Activated CD8-positive, alpha-beta T cell treated with anti-CD3 and anti-CD28 coated beads for 36 hours (primary cell): ENCODE data around the gene SIGLEC9. TPM values are rescaled to one million over a fixed set of nuclear protein-coding genes. Genes with fewer than 3 reads are reported as not detected.

Experiments
- ATAC-seq: fragments of 200-7000 bp; cut with Tn5 transposase; one replicate; pipeline ENCODE4 v1.10.0; 2021; ENCODE audit warnings: mild to moderate bottlenecking, moderate library complexity
- CTCF ChIA-PET: fragments of 350-600 bp; sonication (Branson Sonifier 250); formaldehyde crosslinking; loops from one replicate; lab custom pipeline; 2021; ENCODE audit warnings: antibody characterized with exemption; lab: Charles Lee
- POLR2A ChIA-PET: fragments of 350-600 bp; sonication (Branson Sonifier 250); formaldehyde crosslinking; loops from one replicate; lab custom pipeline; 2021; ENCODE audit warnings: antibody characterized with exemption; lab: Charles Lee
- DNase-seq: peaks from one replicate; pipeline ENCODE4 v3.0.0-alpha.2; 2020
- H3K27ac Mint-ChIP-seq: one replicate; pipeline ENCODE4 v1.8.0; 2021; ENCODE audit warnings: mild to moderate bottlenecking, mixed read lengths
- H3K27me3 Mint-ChIP-seq: one replicate; pipeline ENCODE4 v1.8.0; 2021; ENCODE audit warnings: mixed read lengths
- H3K36me3 Mint-ChIP-seq: one replicate; pipeline ENCODE4 v1.8.0; 2021; ENCODE audit warnings: low read depth, mixed read lengths
- H3K4me1 Mint-ChIP-seq: one replicate; pipeline ENCODE4 v1.8.0; 2021; ENCODE audit warnings: low read depth, mixed read lengths
- H3K4me3 Mint-ChIP-seq: one replicate; pipeline ENCODE4 v1.8.0; 2021; ENCODE audit warnings: mild to moderate bottlenecking, moderate library complexity, mixed read lengths
- H3K9me3 Mint-ChIP-seq: one replicate; pipeline ENCODE4 v1.8.0; 2021; ENCODE audit warnings: mixed read lengths
- intact Hi-C: fragments of 100-400 bp; cut with micrococcal nuclease; formaldehyde crosslinking; loops from one replicate; pipeline ENCODE4 v1.10.0; 2022
- total RNA-seq, 2 experiments: library from RNA; stranded (reverse); gene quantifications; one replicate each; pipeline ENCODE4 v1.2.3, GENCODE V29; 2021
- TF ChIP-seq, protein P1 (sequence below): fragments of 200-600 bp; IDR thresholded peaks from one replicate; pipeline ENCODE4 v1.8.0; 2022; ENCODE audit warnings: antibody characterized with exemption, mild to moderate bottlenecking

Gene SIGLEC9
- total RNA-seq, 2 experiments from 2014 or later = 0.40 to 0.65 TPM

- CTCF ChIA-PET = no interaction called here
- Mint-ChIP-seq H3K4me3 (no peak overlapping the region), H3K9me3 (no peaks in the 10 kb centered on the region), H3K27ac (no peak overlapping the region), H3K27me3 (peaks cover 5% of the 10 kb centered on the region), H3K4me1 (no peaks in the 10 kb centered on the region), H3K36me3 (no peaks in the 10 kb centered on the region)
- TF ChIP-seq, protein P1, sequence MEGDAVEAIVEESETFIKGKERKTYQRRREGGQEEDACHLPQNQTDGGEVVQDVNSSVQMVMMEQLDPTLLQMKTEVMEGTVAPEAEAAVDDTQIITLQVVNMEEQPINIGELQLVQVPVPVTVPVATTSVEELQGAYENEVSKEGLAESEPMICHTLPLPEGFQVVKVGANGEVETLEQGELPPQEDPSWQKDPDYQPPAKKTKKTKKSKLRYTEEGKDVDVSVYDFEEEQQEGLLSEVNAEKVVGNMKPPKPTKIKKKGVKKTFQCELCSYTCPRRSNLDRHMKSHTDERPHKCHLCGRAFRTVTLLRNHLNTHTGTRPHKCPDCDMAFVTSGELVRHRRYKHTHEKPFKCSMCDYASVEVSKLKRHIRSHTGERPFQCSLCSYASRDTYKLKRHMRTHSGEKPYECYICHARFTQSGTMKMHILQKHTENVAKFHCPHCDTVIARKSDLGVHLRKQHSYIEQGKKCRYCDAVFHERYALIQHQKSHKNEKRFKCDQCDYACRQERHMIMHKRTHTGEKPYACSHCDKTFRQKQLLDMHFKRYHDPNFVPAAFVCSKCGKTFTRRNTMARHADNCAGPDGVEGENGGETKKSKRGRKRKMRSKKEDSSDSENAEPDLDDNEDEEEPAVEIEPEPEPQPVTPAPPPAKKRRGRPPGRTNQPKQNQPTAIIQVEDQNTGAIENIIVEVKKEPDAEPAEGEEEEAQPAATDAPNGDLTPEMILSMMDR = no peak
- intact Hi-C loops = no loop called here
- POLR2A ChIA-PET = no interaction called here
- DNase-seq (no peak), ATAC-seq (no peak)
These were observed 40.2 kb upstream of the SIGLEC9 start for GRCh38 chr19:51084505-51084904.

- ATAC-seq = no peak
- no peaks in the 10 kb centered on the region for H3K9me3 Mint-ChIP-seq
These were observed 38.4 kb upstream of the SIGLEC9 start for GRCh38 chr19:51086153-51086850.

GRCh38 chr19:51089786-51090185 lies 34.9 kb upstream of the SIGLEC9 start:
- Mint-ChIP-seq H3K4me3 (no peak overlapping the region), H3K9me3 (no peaks in the 10 kb centered on the region), H3K36me3 (no peaks in the 10 kb centered on the region), H3K27ac (no peak overlapping the region), H3K4me1 (no peaks in the 10 kb centered on the region), H3K27me3 (no peaks in the 10 kb centered on the region)
- TF ChIP-seq, protein P1 = no peak
- ATAC-seq = no peak
- ChIA-PET CTCF (no interaction called here), POLR2A (no interaction called here)
- DNase-seq = no peak
- intact Hi-C loops = loop anchor here (5.0 kb wide), 2 partner anchors 67 to 162 kb away; no protein-coding TSS in a partner anchor

More at GRCh38 chr19:51086153-51086850, 38.4 kb upstream of the SIGLEC9 start:
- peaks cover 5% of the 10 kb centered on the region for H3K27me3 Mint-ChIP-seq
- ChIA-PET POLR2A (no interaction called here), CTCF (no interaction called here)
- no peaks in the 10 kb centered on the region for H3K36me3 Mint-ChIP-seq
- TF ChIP-seq, protein P1 = no peak
- H3K27ac Mint-ChIP-seq = no peak overlapping the region
- no peak overlapping the region for H3K4me3 Mint-ChIP-seq
- intact Hi-C loops = no loop called here
- no peaks in the 10 kb centered on the region for H3K4me1 Mint-ChIP-seq
- no peak for DNase-seq

GRCh38 chr19:51090471-51090870 lies 34.2 kb upstream of the SIGLEC9 start:
- Mint-ChIP-seq H3K27ac (no peak overlapping the region), H3K4me3 (no peak overlapping the region), H3K4me1 (no peaks in the 10 kb centered on the region), H3K36me3 (no peaks in the 10 kb centered on the region), H3K9me3 (no peaks in the 10 kb centered on the region), H3K27me3 (no peaks in the 10 kb centered on the region)
- TF ChIP-seq, protein P1 = no peak
- ATAC-seq (no peak), DNase-seq (no peak)
- intact Hi-C loops = loop anchor here (5.0 kb wide), 2 partner anchors 68 to 163 kb away; no protein-coding TSS in a partner anchor
- POLR2A ChIA-PET = no interaction called here
- CTCF ChIA-PET = no interaction called here

DNA sequence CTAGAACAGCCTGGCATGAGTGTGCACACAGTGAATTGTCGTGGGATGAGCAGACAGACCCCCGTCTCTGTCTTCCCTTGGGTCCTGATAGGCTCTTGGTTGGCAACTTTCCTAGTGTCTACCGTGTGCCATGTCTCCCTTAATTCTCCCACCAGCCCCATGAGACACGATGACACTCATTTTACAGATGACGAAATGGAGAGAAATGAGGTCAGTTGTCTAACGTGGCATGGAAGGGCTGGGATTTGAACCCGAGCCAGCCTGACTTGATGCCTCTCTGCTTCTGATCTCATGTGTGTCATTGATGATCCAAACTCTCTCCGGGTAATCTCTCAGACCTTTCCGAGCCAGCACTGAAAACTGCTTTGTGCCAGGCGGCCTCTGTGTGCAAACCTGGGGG lies 33.6 kb upstream of the SIGLEC9 start:
- Mint-ChIP-seq H3K9me3 (no peaks in the 10 kb centered on the region), H3K4me3 (no peak overlapping the region), H3K36me3 (peaks cover 3% of the 10 kb centered on the region), H3K4me1 (no peaks in the 10 kb centered on the region), H3K27ac (no peak overlapping the region), H3K27me3 (no peaks in the 10 kb centered on the region)
- no peak for DNase-seq
- CTCF ChIA-PET = no interaction called here
- intact Hi-C loops = loop anchor here (5.0 kb wide), 2 partner anchors 69 to 164 kb away; no protein-coding TSS in a partner anchor
- POLR2A ChIA-PET = no interaction called here
- TF ChIP-seq, protein P1 = no peak
- ATAC-seq = no peak
